ENCODE results near the gene STX11. TPM values are rescaled to one million over a fixed set of nuclear protein-coding genes. Genes with fewer than 3 reads are reported as not detected.

The STX11 gene
- total RNA-seq: 6.8 TPM
- long read RNA-seq, transcript STX11-201 (2 exons, 1,926 nt): major isoform, 24 of 31 reads
- long read RNA-seq, partial matches to known transcripts: 3 of 31 reads
- long read RNA-seq, other reads (novel, unspliced or antisense): 4 of 31 reads

GRCh38 chr6:144149894-144150709 lies at the start of gene STX11:
Gene STX11 (plus strand): TSS chr6:144150517. CDS start chr6:144186628, 36,111 bp downstream.
- Histone ChIP-seq H3K27ac (replicated peaks) (peak within 1 kb of the TSS; percentile 84), H3K36me3 (no peaks in the 10 kb centered on the region), H3K27me3 (ENCODE audit: low read depth) (no peaks in the 10 kb centered on the region), H3K4me3 (peak within 1 kb of the TSS; percentile 86), H3K4me1 (peaks cover 46% of the 10 kb centered on the region), H3K9me3 (replicated peaks) (no peaks in the 10 kb centered on the region)
- intact Hi-C loops (cut with micrococcal nuclease): no loop called here
- no peak for TF ChIP-seq CTCF (IDR thresholded peaks at IDR 0.05; ENCODE audit: borderline replicate concordance)
- peak; percentile 81 for DNase-seq

GRCh38 chr6:144103026-144103563 lies 47.2 kb upstream of the STX11 start:
- intact Hi-C loops (cut with micrococcal nuclease): loop anchor here (2.0 to 10.0 kb wide), 2 partner anchors 56 to 182 kb away; partner anchors contain the start of gene UTRN
- no peaks in the 10 kb centered on the region for H3K27me3 ChIP-seq (ENCODE audit: low read depth)
- no peak overlapping the region for H3K4me3 ChIP-seq
- no peaks in the 10 kb centered on the region for H3K36me3 ChIP-seq
- no peak for TF ChIP-seq CTCF (IDR thresholded peaks at IDR 0.05; ENCODE audit: borderline replicate concordance)
- H3K27ac ChIP-seq (replicated peaks): no peak overlapping the region
- no peaks in the 10 kb centered on the region for H3K9me3 ChIP-seq (replicated peaks)
- H3K4me1 ChIP-seq: no peaks in the 10 kb centered on the region
- no peak for DNase-seq

- Histone ChIP-seq H3K9me3 (replicated peaks) (no peaks in the 10 kb centered on the region), H3K27ac (replicated peaks) (no peak overlapping the region), H3K27me3 (ENCODE audit: low read depth) (no peaks in the 10 kb centered on the region), H3K36me3 (no peaks in the 10 kb centered on the region), H3K4me3 (no peak overlapping the region), H3K4me1 (no peaks in the 10 kb centered on the region)
- intact Hi-C loops (cut with micrococcal nuclease): loop anchor here (10.0 kb wide), 1 partner anchor 180 kb away; the partner anchor contains the start of gene UTRN
- DNase-seq: no peak
- TF ChIP-seq CTCF (IDR thresholded peaks at IDR 0.05; ENCODE audit: borderline replicate concordance): no peak
Measured at GRCh38 chr6:144104488-144104887, 45.8 kb upstream of the STX11 start.

GRCh38 chr6:144104898-144105487 lies 45.3 kb upstream of the STX11 start:
- DNase-seq: no peak
- Histone ChIP-seq H3K36me3 (no peaks in the 10 kb centered on the region), H3K27ac (replicated peaks) (no peak overlapping the region), H3K4me3 (no peak overlapping the region), H3K27me3 (ENCODE audit: low read depth) (no peaks in the 10 kb centered on the region), H3K9me3 (replicated peaks) (no peaks in the 10 kb centered on the region), H3K4me1 (no peaks in the 10 kb centered on the region)
- intact Hi-C loops (cut with micrococcal nuclease): loop anchor here (5.0 to 10.0 kb wide), 2 partner anchors 180 to 377 kb away; partner anchors contain the start of gene UTRN
- TF ChIP-seq CTCF (IDR thresholded peaks at IDR 0.05; ENCODE audit: borderline replicate concordance): peak; percentile 76

- no peaks in the 10 kb centered on the region for H3K4me1 ChIP-seq
- no peak for DNase-seq
- no peaks in the 10 kb centered on the region for H3K9me3 ChIP-seq (replicated peaks)
- H3K4me3 ChIP-seq: no peak overlapping the region
- no peaks in the 10 kb centered on the region for H3K27me3 ChIP-seq (ENCODE audit: low read depth)
- intact Hi-C loops (cut with micrococcal nuclease): loop anchor here (2.0 to 10.0 kb wide), 3 partner anchors 113 to 376 kb away; partner anchors contain the start of gene UTRN
- no peak overlapping the region for H3K27ac ChIP-seq (replicated peaks)
- no peaks in the 10 kb centered on the region for H3K36me3 ChIP-seq
- TF ChIP-seq CTCF (IDR thresholded peaks at IDR 0.05; ENCODE audit: borderline replicate concordance): no peak
Measured at GRCh38 chr6:144106206-144106605, 44.1 kb upstream of the STX11 start.

Measured in left ventricle myocardium inferior (tissue), 1 donor.